OCI-LY7 (cell line): ENCODE measurements around the gene OR6K2. TPM values are rescaled to one million over a fixed set of nuclear protein-coding genes. Genes with fewer than 3 reads are reported as not detected.
"Not testable (repeated sequence)": the region's sequence is repeated elsewhere in the genome, so short reads cannot be mapped to it uniquely, and the experiment has no call there.

Source experiments
- BruUV-seq: library from RNA; stranded (reverse); fragments of 400-500 nt; replicated peaks from 2 replicates; lab custom pipeline; 2021; lab: Mats Ljungman, UMichigan
- CTCF ChIA-PET: fragments of 300-600 bp; sonication (Branson Sonifier 250); formaldehyde crosslinking; loops from one replicate; lab custom pipeline; 2022; ENCODE audit warnings: antibody characterized with exemption; ENCODE audit not compliant: unreplicated experiment; lab: Charles Lee
- POLR2A ChIA-PET: fragments of 300-600 bp; sonication (Branson Sonifier 250); formaldehyde crosslinking; loops from one replicate; lab custom pipeline; 2022; ENCODE audit warnings: antibody characterized with exemption; lab: Charles Lee
- DNase-seq: peaks from one replicate; pipeline ENCODE4 v3.0.0-alpha.2; 2015; ENCODE audit warnings: low spot score
- H2AFZ ChIP-seq: fragments of 200-600 bp; sonication (generic), shearing (Covaris generic); 2 replicates; pipeline ENCODE4 v1.6.1; 2014; ENCODE audit warnings: mild to moderate bottlenecking, antibody characterized with exemption, low read length, moderate library complexity
- H3K27ac ChIP-seq: fragments of 200-600 bp; sonication (generic); 2 replicates; pipeline ENCODE4 v1.5.1; 2014; ENCODE audit warnings: mixed run types, low read depth, mild to moderate bottlenecking, moderate library complexity, low read length, inconsistent platforms; ENCODE audit not compliant: poor library complexity, severe bottlenecking
- H3K36me3 ChIP-seq: fragments of 200-600 bp; sonication (generic); 2 replicates; pipeline ENCODE4 v1.6.1; 2014; ENCODE audit warnings: mild to moderate bottlenecking, antibody characterized with exemption, low read length, moderate library complexity, mixed read lengths; ENCODE audit not compliant: insufficient read depth
- H3K4me1 ChIP-seq: fragments of 200-600 bp; sonication (generic); 2 replicates; pipeline ENCODE4 v1.5.1; 2014; ENCODE audit warnings: mild to moderate bottlenecking, low read length; ENCODE audit not compliant: insufficient read depth, poor library complexity, severe bottlenecking
- H3K4me2 ChIP-seq: fragments of 200-600 bp; sonication (generic); 2 replicates; pipeline ENCODE4 v1.6.1; 2014; ENCODE audit warnings: mild to moderate bottlenecking, low read length
- H3K4me3 ChIP-seq: fragments of 200-600 bp; sonication (generic); 2 replicates; pipeline ENCODE4 v1.5.1; 2014; ENCODE audit warnings: mild to moderate bottlenecking, low read depth, low read length; ENCODE audit not compliant: poor library complexity, severe bottlenecking
- H3K79me2 ChIP-seq: fragments of 200-600 bp; sonication (generic); 2 replicates; pipeline ENCODE4 v1.6.1; 2016; ENCODE audit warnings: low read depth, mild to moderate bottlenecking, low read length, moderate library complexity, mixed read lengths; ENCODE audit not compliant: insufficient read depth
- H3K9me2 ChIP-seq: fragments of 200-600 bp; sonication (generic); 2 replicates; pipeline ENCODE4 v1.6.1; 2016; ENCODE audit warnings: mild to moderate bottlenecking, low read length, mixed read lengths; ENCODE audit not compliant: insufficient read depth
- H3K9me3 ChIP-seq: fragments of 200-600 bp; sonication (generic); 2 replicates; pipeline ENCODE4 v1.6.1; 2014; ENCODE audit warnings: mild to moderate bottlenecking, mixed run types, low read length, mixed read lengths
- H4K20me1 ChIP-seq: fragments of 200-600 bp; sonication (generic); 2 replicates; pipeline ENCODE4 v1.6.1; 2014; ENCODE audit warnings: mild to moderate bottlenecking, antibody characterized with exemption, low read length, moderate library complexity, mixed read lengths; ENCODE audit not compliant: insufficient read depth
- EZH2phosphoT487 ChIP-seq: fragments of 200-600 bp; sonication (generic); IDR thresholded peaks from 2 replicates; pipeline ENCODE4 v1.6.1; 2018; ENCODE audit warnings: low read depth, borderline replicate concordance, mild to moderate bottlenecking, mixed run types, antibody characterized with exemption, low read length, moderate library complexity, mixed read lengths
- intact Hi-C: fragments of 100-400 bp; cut with micrococcal nuclease; formaldehyde crosslinking; loops from one replicate; pipeline ENCODE4 v1.10.0; 2022; ENCODE audit not compliant: unreplicated experiment
- total RNA-seq, 2 experiments: library from RNA; depleted of rRNA in 1 of 2; stranded (reverse); fragments of >200 nt in 1 of 2; shearing (Covaris generic) in 1 of 2; gene quantifications; 2 replicates each; pipeline ENCODE4 v1.2.3, GENCODE V29; 2014 to 2022
- TF ChIP-seq, protein P1 (sequence below): fragments of 200-600 bp; sonication (generic); conservative IDR thresholded peaks from 2 replicates; pipeline ENCODE4 v1.5.1; 2014; ENCODE audit warnings: mild to moderate bottlenecking, antibody characterized with exemption, low read length, moderate library complexity, mixed read lengths

Gene OR6K2
- total RNA-seq, 2 experiments from 2014 or later, result not detected

DNA sequence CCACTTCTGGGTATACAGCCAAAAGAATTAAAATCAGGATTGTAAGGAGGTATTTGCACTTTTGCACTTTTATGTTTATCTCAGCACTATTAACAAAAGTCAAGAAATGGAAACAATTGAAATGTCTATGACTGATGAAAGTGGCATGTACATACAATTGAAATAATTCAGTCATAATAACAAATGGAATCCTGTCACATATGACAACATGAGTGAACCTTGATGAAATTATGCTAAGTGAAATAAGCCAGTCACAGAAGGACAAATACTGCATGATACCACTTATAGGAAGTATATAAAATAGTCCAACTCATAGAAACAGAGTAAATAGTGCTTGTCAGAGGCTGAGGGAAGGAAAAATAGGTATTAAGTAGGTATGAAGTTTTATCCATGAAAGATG is 10.6 kb downstream of the OR6K2 start:
- Histone ChIP-seq H4K20me1 (no peaks in the 10 kb centered on the region), H2AFZ (no peak overlapping the region), H3K36me3 (no peaks in the 10 kb centered on the region), H3K27ac (no peak overlapping the region), H3K9me2 (no peaks in the 10 kb centered on the region), H3K9me3 (no peaks in the 10 kb centered on the region), H3K79me2 (no peaks in the 10 kb centered on the region), H3K4me2 (no peak overlapping the region), H3K4me3 (no peak overlapping the region), H3K4me1 (no peaks in the 10 kb centered on the region)
- intact Hi-C loops, result no loop called here
- TF ChIP-seq EZH2phosphoT487, result no peak
- TF ChIP-seq, protein P1, sequence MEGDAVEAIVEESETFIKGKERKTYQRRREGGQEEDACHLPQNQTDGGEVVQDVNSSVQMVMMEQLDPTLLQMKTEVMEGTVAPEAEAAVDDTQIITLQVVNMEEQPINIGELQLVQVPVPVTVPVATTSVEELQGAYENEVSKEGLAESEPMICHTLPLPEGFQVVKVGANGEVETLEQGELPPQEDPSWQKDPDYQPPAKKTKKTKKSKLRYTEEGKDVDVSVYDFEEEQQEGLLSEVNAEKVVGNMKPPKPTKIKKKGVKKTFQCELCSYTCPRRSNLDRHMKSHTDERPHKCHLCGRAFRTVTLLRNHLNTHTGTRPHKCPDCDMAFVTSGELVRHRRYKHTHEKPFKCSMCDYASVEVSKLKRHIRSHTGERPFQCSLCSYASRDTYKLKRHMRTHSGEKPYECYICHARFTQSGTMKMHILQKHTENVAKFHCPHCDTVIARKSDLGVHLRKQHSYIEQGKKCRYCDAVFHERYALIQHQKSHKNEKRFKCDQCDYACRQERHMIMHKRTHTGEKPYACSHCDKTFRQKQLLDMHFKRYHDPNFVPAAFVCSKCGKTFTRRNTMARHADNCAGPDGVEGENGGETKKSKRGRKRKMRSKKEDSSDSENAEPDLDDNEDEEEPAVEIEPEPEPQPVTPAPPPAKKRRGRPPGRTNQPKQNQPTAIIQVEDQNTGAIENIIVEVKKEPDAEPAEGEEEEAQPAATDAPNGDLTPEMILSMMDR, result no peak
- DNase-seq, result no peak
- CTCF ChIA-PET, result no interaction called here
- BruUV-seq, result no TSS peak
- POLR2A ChIA-PET, result no interaction called here

DNA sequence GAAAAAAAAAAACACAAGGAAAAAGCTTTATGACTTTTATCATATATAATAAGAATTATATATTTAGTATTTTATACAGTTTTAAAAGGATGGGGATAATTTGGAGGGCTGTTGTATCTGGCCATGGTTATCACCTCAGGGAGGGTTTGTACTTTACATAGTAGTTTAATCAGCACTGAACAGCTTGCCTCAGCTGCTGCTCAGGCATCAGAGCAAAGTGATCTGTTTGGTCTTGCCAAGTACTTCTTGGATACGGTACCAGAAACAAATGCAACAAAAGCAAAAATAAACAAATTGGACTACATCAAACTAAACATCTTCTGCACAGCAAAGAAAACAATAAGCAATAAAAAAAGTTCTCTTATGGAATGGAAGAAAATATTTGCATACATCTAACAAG is 11.3 kb downstream of the OR6K2 start:
- no peak overlapping the region for H3K27ac ChIP-seq
- no peaks in the 10 kb centered on the region for H3K4me1 ChIP-seq
- no peaks in the 10 kb centered on the region for H3K36me3 ChIP-seq
- BruUV-seq, result no TSS peak
- intact Hi-C loops, result no loop called here
- no peaks in the 10 kb centered on the region for H3K9me3 ChIP-seq
- no peak for DNase-seq
- ChIA-PET POLR2A (no interaction called here), CTCF (no interaction called here)
- H4K20me1 ChIP-seq, result no peaks in the 10 kb centered on the region
- no peak overlapping the region for H3K4me3 ChIP-seq
- no peaks in the 10 kb centered on the region for H3K79me2 ChIP-seq
- TF ChIP-seq, protein P1, result no peak
- no peak for TF ChIP-seq EZH2phosphoT487
- no peak overlapping the region for H3K4me2 ChIP-seq
- no peaks in the 10 kb centered on the region for H3K9me2 ChIP-seq
- no peak overlapping the region for H2AFZ ChIP-seq

DNA sequence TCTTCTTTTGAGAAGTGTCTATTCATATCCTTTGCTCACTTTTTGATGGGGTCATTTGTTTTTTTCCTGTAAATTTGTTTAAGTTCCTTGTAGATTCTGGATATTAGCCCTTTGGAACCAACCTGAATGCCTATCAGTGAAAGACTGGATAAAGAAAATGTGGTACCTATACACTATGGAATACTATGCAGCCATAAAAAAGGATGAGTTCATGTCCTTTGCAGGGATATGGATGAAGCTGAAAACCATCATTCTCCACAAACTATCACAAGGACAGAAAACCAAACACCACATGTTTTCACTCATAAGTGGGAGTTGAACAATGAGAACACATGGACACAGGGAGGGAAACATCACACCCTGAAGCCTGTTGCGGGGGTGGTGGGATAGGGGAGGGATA is 12.1 kb downstream of the OR6K2 start:
- DNase-seq, H3K4me1 ChIP-seq, H3K27ac ChIP-seq, H2AFZ ChIP-seq, intact Hi-C loops, H3K9me3 ChIP-seq, H3K4me2 ChIP-seq, H3K79me2 ChIP-seq, H3K4me3 ChIP-seq, BruUV-seq, POLR2A ChIA-PET, H4K20me1 ChIP-seq, H3K9me2 ChIP-seq, CTCF ChIA-PET, H3K36me3 ChIP-seq: not testable (repeated sequence)
